GM23338 (cell line): ENCODE results near the gene NTM.

Experiments used
- CTCF ChIP-seq, 2 experiments: fragments of 200-600 bp in 1 of 2; sonication (generic) in 1 of 2; conservative IDR thresholded peaks; 2 replicates each; pipeline versions ENCODE4 v1.5.1 to v1.6.1; 2016 to 2017; ENCODE audit warnings: antibody characterized with exemption in 2 of 2, low read depth in 2 of 2, mild to moderate bottlenecking in 2 of 2, moderate library complexity in 1 of 2
- EZH2 ChIP-seq: fragments of 200-600 bp; sonication (generic); IDR thresholded peaks from one replicate; pipeline ENCODE4 v1.8.0; 2017; ENCODE audit warnings: antibody characterized with exemption, mild to moderate bottlenecking, low read depth; ENCODE audit not compliant: unreplicated experiment
- EZH2phosphoT487 ChIP-seq: fragments of 200-600 bp; sonication (generic); IDR thresholded peaks from one replicate; pipeline ENCODE4 v1.8.1; 2018; ENCODE audit warnings: antibody characterized with exemption; ENCODE audit not compliant: unreplicated experiment
- NANOG ChIP-seq: IDR thresholded peaks from 2 replicates; pipeline ENCODE4 v1.6.1; 2016; ENCODE audit warnings: antibody characterized with exemption, borderline replicate concordance
- POLR2AphosphoS5 ChIP-seq: IDR thresholded peaks from 2 replicates; pipeline ENCODE4 v1.6.1; 2016; ENCODE audit warnings: antibody characterized with exemption, low read depth
- REST ChIP-seq: IDR thresholded peaks from one replicate; pipeline ENCODE4 v1.6.1; 2018; ENCODE audit warnings: antibody characterized with exemption; ENCODE audit not compliant: unreplicated experiment
- STAT1 ChIP-seq: IDR thresholded peaks from one replicate; pipeline ENCODE4 v1.6.1; 2016; ENCODE audit warnings: antibody characterized with exemption; ENCODE audit not compliant: unreplicated experiment

- TF ChIP-seq CTCF (conservative IDR thresholded peaks at IDR 0.05; ENCODE audit: low read depth in 2 of 2) (no peak), STAT1 (no peak), NANOG (no peak), POLR2AphosphoS5 (no peak), EZH2 (no peak), REST (no peak), EZH2phosphoT487 (no peak)
These were observed 702.4 kb downstream of the NTM start for GRCh38 chr11:132072858-132073211.
